PFSK-1 (cell line): ENCODE data around the gene FAM234B.

ENCODE experiments used
- FOXP2 ChIP-seq: optimal IDR thresholded peaks from 2 replicates; pipeline ENCODE3; 2011; ENCODE audit warnings: borderline replicate concordance, control low read depth, inconsistent platforms; ENCODE audit not compliant: insufficient read depth; ENCODE audit errors: extremely low read length, extremely low read depth
- POLR2AphosphoS5 ChIP-seq: IDR thresholded peaks from 2 replicates; pipeline ENCODE4 v1.6.1; 2012; ENCODE audit warnings: low read depth, mild to moderate bottlenecking, control low read depth, low read length, moderate library complexity
- SIN3A ChIP-seq: IDR thresholded peaks from 2 replicates; pipeline ENCODE4 v1.6.1; 2012; ENCODE audit warnings: mild to moderate bottlenecking, low read length, moderate library complexity, borderline replicate concordance; ENCODE audit not compliant: insufficient read depth
- TAF1 ChIP-seq: IDR thresholded peaks from 2 replicates; pipeline ENCODE4 v1.6.1; 2012; ENCODE audit warnings: low read length, control low read depth, borderline replicate concordance; ENCODE audit not compliant: insufficient read depth
- TF ChIP-seq, protein P1 (sequence below), 2 experiments: IDR thresholded peaks; 2 replicates each; pipeline versions ENCODE4 v1.6.1 to v1.8.0; 2011 to 2012; ENCODE audit warnings: low read depth in 2 of 2, low read length in 2 of 2, control low read depth in 1 of 2, inconsistent platforms in 1 of 2, mild to moderate bottlenecking in 1 of 2, moderate library complexity in 1 of 2; ENCODE audit not compliant: insufficient read depth in 1 of 2

Gene FAM234B

DNA sequence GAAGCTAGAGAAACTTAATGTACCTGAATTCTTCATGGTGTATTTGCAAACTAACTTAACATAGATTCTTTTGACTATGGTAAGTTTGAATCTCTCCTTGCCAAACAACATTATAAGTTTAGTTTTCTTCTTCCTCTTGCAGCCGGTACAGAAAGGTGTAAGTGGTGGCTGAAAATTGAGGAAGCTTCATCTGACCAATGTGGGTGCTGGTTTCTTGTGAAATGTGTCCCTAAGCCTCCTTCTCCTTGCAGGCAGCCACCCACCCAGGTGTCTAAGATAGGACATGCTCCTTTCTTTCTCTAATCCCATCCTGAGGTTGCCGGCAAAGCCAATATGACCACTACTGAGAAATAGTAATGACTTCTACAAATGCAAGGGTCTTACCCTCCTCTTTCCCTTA is 38.7 kb downstream of the FAM234B start:
- TF ChIP-seq FOXP2 (no peak), TAF1 (no peak), POLR2AphosphoS5 (no peak), SIN3A (no peak)
- TF ChIP-seq, protein P1, sequence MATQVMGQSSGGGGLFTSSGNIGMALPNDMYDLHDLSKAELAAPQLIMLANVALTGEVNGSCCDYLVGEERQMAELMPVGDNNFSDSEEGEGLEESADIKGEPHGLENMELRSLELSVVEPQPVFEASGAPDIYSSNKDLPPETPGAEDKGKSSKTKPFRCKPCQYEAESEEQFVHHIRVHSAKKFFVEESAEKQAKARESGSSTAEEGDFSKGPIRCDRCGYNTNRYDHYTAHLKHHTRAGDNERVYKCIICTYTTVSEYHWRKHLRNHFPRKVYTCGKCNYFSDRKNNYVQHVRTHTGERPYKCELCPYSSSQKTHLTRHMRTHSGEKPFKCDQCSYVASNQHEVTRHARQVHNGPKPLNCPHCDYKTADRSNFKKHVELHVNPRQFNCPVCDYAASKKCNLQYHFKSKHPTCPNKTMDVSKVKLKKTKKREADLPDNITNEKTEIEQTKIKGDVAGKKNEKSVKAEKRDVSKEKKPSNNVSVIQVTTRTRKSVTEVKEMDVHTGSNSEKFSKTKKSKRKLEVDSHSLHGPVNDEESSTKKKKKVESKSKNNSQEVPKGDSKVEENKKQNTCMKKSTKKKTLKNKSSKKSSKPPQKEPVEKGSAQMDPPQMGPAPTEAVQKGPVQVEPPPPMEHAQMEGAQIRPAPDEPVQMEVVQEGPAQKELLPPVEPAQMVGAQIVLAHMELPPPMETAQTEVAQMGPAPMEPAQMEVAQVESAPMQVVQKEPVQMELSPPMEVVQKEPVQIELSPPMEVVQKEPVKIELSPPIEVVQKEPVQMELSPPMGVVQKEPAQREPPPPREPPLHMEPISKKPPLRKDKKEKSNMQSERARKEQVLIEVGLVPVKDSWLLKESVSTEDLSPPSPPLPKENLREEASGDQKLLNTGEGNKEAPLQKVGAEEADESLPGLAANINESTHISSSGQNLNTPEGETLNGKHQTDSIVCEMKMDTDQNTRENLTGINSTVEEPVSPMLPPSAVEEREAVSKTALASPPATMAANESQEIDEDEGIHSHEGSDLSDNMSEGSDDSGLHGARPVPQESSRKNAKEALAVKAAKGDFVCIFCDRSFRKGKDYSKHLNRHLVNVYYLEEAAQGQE (IDR thresholded peaks at IDR 0.05; ENCODE audit: insufficient read depth in 1 of 2, low read depth in 2 of 2, low read length in 2 of 2): no peak

DNA sequence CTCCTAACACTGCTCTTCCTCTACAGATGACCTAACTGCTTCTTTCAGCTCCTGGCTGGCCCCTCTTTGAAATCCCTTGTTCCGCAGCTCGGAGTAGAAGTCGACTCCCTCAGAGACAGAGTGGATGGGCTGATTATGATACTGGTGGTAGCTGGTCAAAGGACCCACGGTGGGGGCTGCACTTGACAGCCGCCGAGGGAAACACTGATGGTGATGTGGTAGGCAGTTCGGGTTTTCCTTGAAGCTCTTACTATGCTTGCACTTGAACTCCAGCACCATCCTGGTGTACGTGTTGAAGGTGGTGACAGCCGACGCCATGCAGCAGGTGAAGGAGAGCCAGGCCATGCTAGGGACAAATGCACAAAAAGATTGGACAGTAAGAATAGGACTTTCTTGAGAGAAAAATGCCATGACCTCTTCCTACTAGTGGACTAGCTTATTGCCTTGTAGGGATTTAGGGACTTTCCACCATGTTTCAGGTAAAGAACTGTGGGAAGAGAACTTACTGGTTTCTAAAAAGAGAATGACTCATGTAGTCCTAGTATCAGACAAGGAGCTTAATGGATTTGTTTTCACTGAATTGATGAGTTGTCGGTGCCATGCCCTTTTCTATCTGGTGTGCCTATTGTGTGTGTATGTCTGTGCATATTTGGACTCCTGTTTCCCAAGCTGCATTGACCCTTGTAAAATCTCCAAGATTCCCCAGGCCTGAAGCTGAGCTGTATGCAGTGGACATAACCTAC is 40.9 kb downstream of the FAM234B start:
- TF ChIP-seq POLR2AphosphoS5 (no peak), FOXP2 (no peak), SIN3A (no peak), TAF1 (no peak)
- TF ChIP-seq, protein P1 (IDR thresholded peaks at IDR 0.05; ENCODE audit: insufficient read depth in 1 of 2, low read depth in 2 of 2, low read length in 2 of 2): no peak

DNA sequence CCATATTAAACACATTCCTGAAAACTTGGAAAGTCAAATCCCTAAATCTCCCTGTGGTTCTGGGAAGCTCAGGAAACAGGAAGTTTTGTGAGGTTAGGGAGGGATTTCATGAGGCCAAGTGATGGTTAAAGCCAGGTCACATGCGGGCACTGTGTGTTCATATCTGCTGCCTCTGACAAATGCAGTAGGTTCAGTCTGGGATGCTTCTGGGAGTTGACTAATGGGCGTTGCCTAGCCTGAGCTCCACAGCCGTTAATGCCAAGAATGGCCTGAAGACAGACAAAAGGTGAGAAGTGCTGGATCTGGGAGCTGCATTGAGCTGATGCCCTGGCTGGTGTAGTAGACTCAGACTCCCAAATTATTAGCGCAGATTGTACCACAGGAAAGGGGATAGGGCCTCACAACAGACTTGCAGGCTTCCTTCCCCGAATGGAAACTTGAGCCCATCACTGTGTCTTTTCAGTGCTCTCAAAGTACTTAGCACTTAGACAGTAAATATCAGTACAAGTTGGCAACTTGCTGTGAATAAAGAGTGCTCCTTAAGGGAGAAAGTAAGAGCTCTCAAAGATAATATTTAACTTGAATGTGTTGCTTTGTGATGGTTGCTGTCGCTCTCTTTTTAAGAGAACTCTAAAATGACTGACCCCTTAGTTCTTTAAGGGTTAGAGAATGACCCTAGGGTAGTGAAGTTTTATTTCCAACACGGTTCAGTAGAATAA is 41.9 kb downstream of the FAM234B start:
- no peak for TF ChIP-seq SIN3A
- TF ChIP-seq, protein P1 (IDR thresholded peaks at IDR 0.05; ENCODE audit: insufficient read depth in 1 of 2, low read depth in 2 of 2, low read length in 2 of 2): no peak

DNA sequence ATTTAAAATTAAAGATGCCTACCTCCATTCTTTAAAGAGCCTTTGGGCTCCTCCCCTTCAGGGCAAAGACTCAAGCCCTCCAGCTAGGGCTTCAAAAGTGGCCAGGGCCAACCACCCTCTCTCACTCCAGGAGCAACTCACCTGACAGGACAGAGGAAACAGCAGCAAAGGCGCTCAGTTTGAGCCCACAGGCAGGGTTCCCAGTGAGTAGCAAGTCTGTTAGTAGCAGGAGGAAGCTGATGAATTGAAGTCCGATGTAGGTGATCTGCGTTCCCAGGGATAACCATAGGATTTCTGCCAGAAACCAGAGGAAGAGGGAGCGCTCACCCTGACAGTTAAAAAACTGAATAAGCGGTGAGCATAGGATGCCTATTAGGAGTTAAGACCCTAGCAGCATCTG is 43.6 kb downstream of the FAM234B start:
- TF ChIP-seq FOXP2: no peak
- TF ChIP-seq SIN3A: no peak
- no peak for TF ChIP-seq TAF1
- TF ChIP-seq POLR2AphosphoS5: no peak
- TF ChIP-seq, protein P1 (IDR thresholded peaks at IDR 0.05; ENCODE audit: insufficient read depth in 1 of 2, low read depth in 2 of 2, low read length in 2 of 2): no peak
